H9 (cell line): ENCODE data around the gene CFP. TPM values are rescaled to one million over a fixed set of nuclear protein-coding genes. Genes with fewer than 3 reads are reported as not detected.

Source experiments
- DNase-seq: peaks from one replicate; pipeline ENCODE4 v3.0.0-alpha.2; 2017
- H2AFZ ChIP-seq: one replicate; pipeline ENCODE4 v1.6.1; 2013; ENCODE audit warnings: mild to moderate bottlenecking, low read length, control low read depth, moderate library complexity
- H2AK5ac ChIP-seq: 2 replicates; pipeline ENCODE4 v1.6.1; 2013; ENCODE audit warnings: low read length, control low read depth, mixed read lengths; ENCODE audit not compliant: insufficient read length
- H2BK120ac ChIP-seq: one replicate; pipeline ENCODE4 v1.6.1; 2013; ENCODE audit warnings: low read depth, mild to moderate bottlenecking, low read length, control low read depth, inconsistent platforms; ENCODE audit not compliant: poor library complexity, severe bottlenecking
- H2BK12ac ChIP-seq: 2 replicates; pipeline ENCODE4 v1.6.1; 2013; ENCODE audit warnings: low read length, control low read depth, mixed read lengths, low read depth; ENCODE audit not compliant: insufficient read length
- H2BK15ac ChIP-seq: 2 replicates; pipeline ENCODE4 v1.6.1; 2013; ENCODE audit warnings: low read depth, low read length, control low read depth
- H2BK20ac ChIP-seq: one replicate; pipeline ENCODE4 v1.6.1; 2013; ENCODE audit warnings: low read depth, mild to moderate bottlenecking, low read length, control low read depth, inconsistent platforms; ENCODE audit not compliant: poor library complexity, severe bottlenecking
- H2BK5ac ChIP-seq: 2 replicates; pipeline ENCODE4 v1.6.1; 2013; ENCODE audit warnings: low read length, control low read depth, mixed read lengths; ENCODE audit not compliant: insufficient read length
- H3K14ac ChIP-seq: 2 replicates; pipeline ENCODE4 v1.6.1; 2013; ENCODE audit warnings: low read length, control low read depth; ENCODE audit not compliant: insufficient read depth
- H3K18ac ChIP-seq: 2 replicates; pipeline ENCODE4 v1.6.1; 2013; ENCODE audit warnings: low read depth, mild to moderate bottlenecking, mixed read lengths, low read length, control low read depth; ENCODE audit not compliant: insufficient read length
- H3K23ac ChIP-seq: 2 replicates; pipeline ENCODE4 v1.6.1; 2013; ENCODE audit warnings: low read length, control low read depth, mixed read lengths, low read depth; ENCODE audit not compliant: insufficient read length
- H3K23me2 ChIP-seq: 2 replicates; pipeline ENCODE4 v1.6.1; 2013; ENCODE audit warnings: low read depth, mild to moderate bottlenecking, mixed read lengths, low read length, control low read depth; ENCODE audit not compliant: insufficient read length, poor library complexity, severe bottlenecking
- H3K27ac ChIP-seq: 2 replicates; pipeline ENCODE4 v1.5.1; 2013; ENCODE audit warnings: low read length, control low read depth, mixed read lengths, low read depth; ENCODE audit not compliant: insufficient read length
- H3K27me3 ChIP-seq: 2 replicates; pipeline ENCODE4 v1.6.1; 2013; ENCODE audit warnings: low read length, control low read depth, inconsistent platforms; ENCODE audit not compliant: insufficient read depth
- H3K4ac ChIP-seq: 2 replicates; pipeline ENCODE4 v1.6.1; 2013; ENCODE audit warnings: low read depth, mild to moderate bottlenecking, control low read depth, inconsistent platforms, low read length, moderate library complexity
- H3K4me1 ChIP-seq: 2 replicates; pipeline ENCODE4 v1.6.1; 2013; ENCODE audit warnings: low read length, control low read depth, inconsistent platforms; ENCODE audit not compliant: insufficient read depth
- H3K4me2 ChIP-seq: 2 replicates; pipeline ENCODE4 v1.6.1; 2013; ENCODE audit warnings: low read length, control low read depth, mixed read lengths; ENCODE audit not compliant: insufficient read length, insufficient read depth
- H3K56ac ChIP-seq: 2 replicates; pipeline ENCODE4 v1.6.1; 2013; ENCODE audit warnings: low read depth, mild to moderate bottlenecking, mixed read lengths, low read length, control low read depth; ENCODE audit not compliant: insufficient read length
- H3K79me1 ChIP-seq: 2 replicates; pipeline ENCODE4 v1.6.1; 2013; ENCODE audit warnings: low read depth, mild to moderate bottlenecking, moderate library complexity, low read length, control low read depth, inconsistent platforms; ENCODE audit not compliant: insufficient read depth, poor library complexity, severe bottlenecking
- H3K79me2 ChIP-seq: 2 replicates; pipeline ENCODE4 v1.6.1; 2013; ENCODE audit warnings: low read length, control low read depth, inconsistent platforms; ENCODE audit not compliant: insufficient read depth
- H3K9ac ChIP-seq: 2 replicates; pipeline ENCODE4 v1.6.1; 2013; ENCODE audit warnings: low read length, control low read depth, mixed read lengths; ENCODE audit not compliant: insufficient read length; ENCODE audit errors: extremely low read depth
- H3K9me3 ChIP-seq: one replicate; pipeline ENCODE4 v1.6.1; 2013; ENCODE audit warnings: low read depth, low read length, inconsistent platforms; ENCODE audit not compliant: control insufficient read depth
- H3T11ph ChIP-seq: one replicate; pipeline ENCODE4 v1.6.1; 2013; ENCODE audit warnings: mild to moderate bottlenecking, low read length, control low read depth, inconsistent platforms
- H4K20me1 ChIP-seq: one replicate; pipeline ENCODE4 v1.6.1; 2013; ENCODE audit not compliant: control insufficient read depth, insufficient read length, insufficient read depth
- H4K5ac ChIP-seq: 2 replicates; pipeline ENCODE4 v1.6.1; 2013; ENCODE audit warnings: low read depth, mild to moderate bottlenecking, mixed read lengths, low read length, control low read depth; ENCODE audit not compliant: insufficient read length
- H4K8ac ChIP-seq: replicated peaks from 2 replicates; pipeline ENCODE4 v1.6.1; 2013; ENCODE audit warnings: low read length, control low read depth, mixed read lengths, low read depth; ENCODE audit not compliant: insufficient read length
- H4K91ac ChIP-seq: 2 replicates; pipeline ENCODE4 v1.6.1; 2013; ENCODE audit warnings: low read depth, mild to moderate bottlenecking, moderate library complexity, mixed read lengths, low read length, control low read depth; ENCODE audit not compliant: insufficient read length
- H3K27ac Mint-ChIP-seq, 3 experiments: 2 replicates in 2 of 3; 3 replicates in 1 of 3; pipeline ENCODE4 v1.8.0; 2020 to 2021; ENCODE audit warnings: mixed read lengths in 3 of 3, mild to moderate bottlenecking in 1 of 3, moderate library complexity in 1 of 3
- H3K27me3 Mint-ChIP-seq: 2 replicates; pipeline ENCODE4 v1.8.0; 2021; ENCODE audit warnings: low read depth, mild to moderate bottlenecking, moderate library complexity, mixed read lengths
- H3K36me3 Mint-ChIP-seq, 3 experiments: 2 replicates in 2 of 3; 3 replicates in 1 of 3; pipeline ENCODE4 v1.8.0; 2020 to 2021; ENCODE audit warnings: low read depth in 3 of 3, mixed read lengths in 3 of 3; ENCODE audit not compliant: insufficient read depth in 1 of 3
- H3K4me1 Mint-ChIP-seq, 2 experiments: 2 replicates each; pipeline ENCODE4 v1.8.0; 2020; ENCODE audit warnings: mixed read lengths in 2 of 2
- H3K4me3 Mint-ChIP-seq, 2 experiments: 2 replicates in 1 of 2; 3 replicates in 1 of 2; pipeline ENCODE4 v1.8.0; 2020 to 2021; ENCODE audit warnings: mild to moderate bottlenecking in 2 of 2, mixed read lengths in 2 of 2, moderate library complexity in 1 of 2
- H3K9me3 Mint-ChIP-seq, 2 experiments: 2 replicates in 1 of 2; 3 replicates in 1 of 2; pipeline ENCODE4 v1.8.0; 2020; ENCODE audit warnings: mild to moderate bottlenecking in 2 of 2, mixed read lengths in 2 of 2, moderate library complexity in 1 of 2
- CTCF ChIP-seq: fragments of 200-600 bp; sonication (generic); conservative IDR thresholded peaks from 3 replicates; pipeline ENCODE4 v1.8.0; 2021; ENCODE audit warnings: antibody characterized with exemption, mild to moderate bottlenecking
- WGBS: extraction: QIAGEN DNeasy Blood & Tissue Kit; methylation state at CpG from one replicate; pipeline ENCODE4 v1.1.7; 2013; ENCODE audit warnings: missing lambda C conversion rate, low lambda C conversion rate, mixed read lengths; ENCODE audit not compliant: insufficient read length; ENCODE audit errors: extremely low coverage; 5-methylcytosine and 5-hydroxymethylcytosine counted together
- total RNA-seq: library from RNA; stranded (reverse); gene quantifications from 2 replicates; pipeline ENCODE4 v1.2.1, GENCODE V29; 2021

CFP gene
- total RNA-seq, 1 experiment from 2014 or later, result 2.3 TPM

- H3K27me3 ChIP-seq, result no peaks in the 10 kb centered on the region
- no peak overlapping the region for H2BK12ac ChIP-seq
- H2BK5ac ChIP-seq, result no peak overlapping the region
- H3K27ac ChIP-seq, result no peak overlapping the region
- H3K23me2 ChIP-seq, result no peaks in the 10 kb centered on the region
- no peak overlapping the region for H2BK15ac ChIP-seq
- no peak overlapping the region for H3K9ac ChIP-seq
- no peak overlapping the region for H3T11ph ChIP-seq
- H2BK120ac ChIP-seq, result no peak overlapping the region
- H3K4ac ChIP-seq, result no peak overlapping the region
- TF ChIP-seq CTCF, result no peak
- no peak overlapping the region for H4K91ac ChIP-seq
- Mint-ChIP-seq H3K9me3 (peaks cover 47 to 64% of the 10 kb centered on the region in 2 experiments), H3K4me3 (no peak overlapping the region), H3K36me3 (peaks cover 6 to 8% (median 7%) of the 10 kb centered on the region in 3 experiments; a peak in 4 of 7 replicates), H3K4me1 (no peaks in the 10 kb centered on the region; a peak in 1 of 4 replicates), H3K27me3 (no peaks in the 10 kb centered on the region), H3K27ac (0 out of 7 replicates have a peak overlapping the region, but pooled peaks of 1 of the 3 experiments have one; percentile 37)
- no peak overlapping the region for H2BK20ac ChIP-seq
- no peak overlapping the region for H2AK5ac ChIP-seq
- peaks cover 5% of the 10 kb centered on the region for H3K9me3 ChIP-seq
- H2AFZ ChIP-seq, result no peak overlapping the region
- no peak overlapping the region for H3K23ac ChIP-seq
- no peaks in the 10 kb centered on the region for H3K79me2 ChIP-seq
- no peaks in the 10 kb centered on the region for H4K20me1 ChIP-seq
- no CpG with 5 or more reads among the region's 2 CpGs for WGBS
- DNase-seq, result no peak
- no peak overlapping the region for H3K56ac ChIP-seq
- H4K5ac ChIP-seq, result no peak overlapping the region
- no peak overlapping the region for H3K18ac ChIP-seq
- no peaks in the 10 kb centered on the region for H3K79me1 ChIP-seq
- H3K14ac ChIP-seq, result no peak overlapping the region
- no peak overlapping the region for H4K8ac ChIP-seq
- no peaks in the 10 kb centered on the region for H3K4me1 ChIP-seq
- no peak overlapping the region for H3K4me2 ChIP-seq
Observed at GRCh38 chrX:47596256-47596655, 33.5 kb downstream of the CFP start.
